ENCODE data around the gene FNDC3B. TPM values are rescaled to one million over a fixed set of nuclear protein-coding genes. Genes with fewer than 3 reads are reported as not detected.
"Not testable (repeated sequence)": the region's sequence is repeated elsewhere in the genome, so short reads cannot be mapped to it uniquely, and the experiment has no call there.

FNDC3B gene
- total and polyA plus RNA-seq, 9 donors: 22.1 to 198 (median 108) TPM

GRCh38 chr3:172040078-172040980 is 951 bp downstream of the FNDC3B start:
- TF ChIP-seq POLR2A (IDR thresholded peaks at IDR 0.05) (peak; percentile 65), EP300 (IDR thresholded peaks at IDR 0.05) (no peak), CTCF (IDR thresholded peaks at IDR 0.05) (no peak)
- Histone ChIP-seq H3K27ac (peak overlapping the region; percentile 97), H3K27me3 (no peaks in the 10 kb centered on the region), H3K36me3 (no peaks in the 10 kb centered on the region), H3K4me3 (peak overlapping the region; percentile 91), H3K4me1 (ENCODE audit: insufficient read depth) (peaks cover 9% of the 10 kb centered on the region), H3K9me3 (no peaks in the 10 kb centered on the region)
- DNase-seq: peak; percentile 82 to 89 (median 88)
- 0 to 1% (median 1%) methylated on average over 42 to 103 of the region's 103 CpGs for WGBS, 3 donors
- intact Hi-C loops (cut with DNase I): loop anchor here in 3 of 4 donors (5.0 to 10.0 kb wide), 6 partner anchors 84 to 292 kb away; no protein-coding TSS in a partner anchor

- intact Hi-C loops (cut with DNase I): loop anchor here in 3 of 4 donors (5.0 to 10.0 kb wide), 6 partner anchors 84 to 291 kb away; no protein-coding TSS in a partner anchor
Measured at GRCh38 chr3:172040981-172041963, 1.9 kb downstream of the FNDC3B start.

GRCh38 chr3:172042136-172042662 is 2.8 kb downstream of the FNDC3B start:
- peak overlapping the region; percentile 91 for H3K4me3 ChIP-seq
- H3K36me3 ChIP-seq: no peaks in the 10 kb centered on the region
- peak overlapping the region in 1 of 2 donors; percentile 97 for H3K27ac ChIP-seq
- no peak for DNase-seq
- TF ChIP-seq EP300 (IDR thresholded peaks at IDR 0.05): no peak
- no peak for TF ChIP-seq CTCF (IDR thresholded peaks at IDR 0.05)
- TF ChIP-seq POLR2A (IDR thresholded peaks at IDR 0.05): no peak
- intact Hi-C loops (cut with DNase I): loop anchor here in 3 of 4 donors (5.0 to 10.0 kb wide), 6 partner anchors 83 to 290 kb away; no protein-coding TSS in a partner anchor
- peaks cover 9% of the 10 kb centered on the region for H3K4me1 ChIP-seq (ENCODE audit: insufficient read depth)
- H3K27me3 ChIP-seq: no peaks in the 10 kb centered on the region
- WGBS, 3 donors: 20 to 36% (median 22%) methylated on average over 6 of the region's 6 CpGs
- H3K9me3 ChIP-seq: no peaks in the 10 kb centered on the region

More at GRCh38 chr3:172040981-172041963, 1.9 kb downstream of the FNDC3B start:
- Histone ChIP-seq H3K4me1 (ENCODE audit: insufficient read depth) (peaks cover 9% of the 10 kb centered on the region), H3K36me3 (no peaks in the 10 kb centered on the region), H3K9me3 (no peaks in the 10 kb centered on the region), H3K27me3 (no peaks in the 10 kb centered on the region), H3K4me3 (peak overlapping the region; percentile 91), H3K27ac (peak overlapping the region; percentile 97)
- TF ChIP-seq CTCF (IDR thresholded peaks at IDR 0.05) (no peak), EP300 (IDR thresholded peaks at IDR 0.05) (no peak), POLR2A (IDR thresholded peaks at IDR 0.05) (no peak)
- 1 to 8% (median 1%) methylated on average over 15 of the region's 15 CpGs for WGBS, 3 donors
- DNase-seq: peak; percentile 21 to 60 (median 44)

- not testable (repeated sequence) for H3K4me1 ChIP-seq (ENCODE audit: insufficient read depth); H3K36me3 ChIP-seq; H3K27me3 ChIP-seq; H3K9me3 ChIP-seq
- 75 to 92% (median 85%) methylated on average over 21 of the region's 21 CpGs for WGBS, 3 donors
- Histone ChIP-seq H3K4me3 (peak overlapping the region; percentile 91), H3K27ac (peak overlapping the region in 1 of 2 donors; percentile 2)
- intact Hi-C loops (cut with DNase I): loop anchor here in 3 of 4 donors (5.0 to 10.0 kb wide), 6 partner anchors 82 to 290 kb away; no protein-coding TSS in a partner anchor
- DNase-seq: peak in 1 of 5 donors; percentile 42
Measured at GRCh38 chr3:172042663-172043179, 3.3 kb downstream of the FNDC3B start.
